Adrenal gland (tissue), 19 donors: Measurements from ENCODE around the gene PRL. TPM values are rescaled to one million over a fixed set of nuclear protein-coding genes. Genes with fewer than 3 reads are reported as not detected.

ENCODE experiments used
- DNase-seq, 7 donors: peaks; one replicate each; pipeline ENCODE4 v3.0.0-alpha.2; 2019 to 2020
- H3K27ac ChIP-seq, 5 donors: fragments of 200-600 bp; sonication (generic) in 4 of 5; 1 replicate in 3 of 5; 2 replicates in 2 of 5; pipeline versions ENCODE4 v1.5.1 to v1.8.0; 2016 to 2020; ENCODE audit warnings: mild to moderate bottlenecking in 1 of 5
- H3K27me3 ChIP-seq: fragments of 200-600 bp; 2 replicates; pipeline ENCODE4 v1.8.0; 2021
- H3K36me3 ChIP-seq, 2 donors: fragments of 200-600 bp; replicated peaks in 1 of 2; 1 replicate in 1 of 2; 2 replicates in 1 of 2; pipeline versions ENCODE4 v1.5.1 to v1.8.0; 2018 to 2022
- H3K4me1 ChIP-seq, 2 donors: fragments of 200-600 bp; replicated peaks in 1 of 2; 1 replicate in 1 of 2; 2 replicates in 1 of 2; pipeline versions ENCODE4 v1.5.1 to v1.8.0; 2018 to 2021
- H3K4me3 ChIP-seq, 4 donors: fragments of 200-600 bp; sonication (generic) in 3 of 4; one replicate each; pipeline ENCODE4 v1.5.1; 2016 to 2018
- H3K9me3 ChIP-seq, 3 donors: fragments of 200-600 bp; sonication (generic) in 1 of 3; replicated peaks in 1 of 3; 1 replicate in 2 of 3; 2 replicates in 1 of 3; pipeline versions ENCODE4 v1.5.1 to v1.8.0; 2016 to 2021
- CTCF ChIP-seq, 6 experiments: fragments of 450-650 bp in 4 of 6; fragments of 200-600 bp in 2 of 6; sonication (generic) in 1 of 6; IDR thresholded peaks; 1 replicate in 5 of 6; 2 replicates in 1 of 6; pipeline versions ENCODE4 v1.5.1 to v1.8.0; 2016 to 2021; ENCODE audit warnings: antibody characterized with exemption in 6 of 6, mild to moderate bottlenecking in 2 of 6, moderate library complexity in 1 of 6
- POLR2A ChIP-seq, 2 donors: fragments of 450-650 bp; IDR thresholded peaks; one replicate each; pipeline ENCODE4 v1.6.1; 2017; ENCODE audit warnings: antibody characterized with exemption in 2 of 2, mild to moderate bottlenecking in 2 of 2, moderate library complexity in 1 of 2
- WGBS, 4 donors: extraction: QIAGEN DNeasy Blood & Tissue Kit in 2 of 4; methylation state at CpG; one replicate each; pipeline versions ENCODE4 v1.1.5 to v1.1.7; 2013 to 2017; 5-methylcytosine and 5-hydroxymethylcytosine counted together
- intact Hi-C, 2 donors: fragments of 100-400 bp; cut with DNase I; formaldehyde crosslinking; loops; one replicate each; pipeline versions ENCODE4 v1.14.1 to v1.15.0; 2022 to 2023
- long read RNA-seq, 10 donors: library from polyadenylated mRNA in 3 of 10; unstranded in 2 of 10; stranded (forward) in 1 of 10; transcript quantifications; one replicate each; pipeline ENCODE4 v2.0.0 and lab custom pipeline, GENCODE V29; 2021 to 2026
- polyA plus RNA-seq, 3 donors: library from polyadenylated mRNA; stranded (reverse); fragments of 200-250 nt in 2 of 3; fragments of 350-450 nt in 1 of 3; fragmentation: Illumina TruSeq in 1 of 3; extraction: RNeasy Lipid Tissue Mini Kit (QIAGEN cat#74804) in 1 of 3; gene quantifications; one replicate each; pipeline ENCODE4 v1.2.3, GENCODE V29; 2013 to 2014
- total RNA-seq, 9 donors: library from RNA; depleted of rRNA in 4 of 9; stranded (reverse); fragments of >200 nt in 4 of 9; fragments of 120-200 nt in 1 of 9; fragmentation: NEBNext Ultra II Directional in 1 of 9; extraction: Animal tissue kit (Norgen Biotek cat#: 25700) in 1 of 9; gene quantifications; one replicate each; pipeline versions ENCODE4 v1.1.0 to v1.2.4, GENCODE V29; 2013 to 2023
- donor health status: healthy with polysubstance abuse.
- donor health status: Bipolar disorder and iron deficiency.
- donor health status: DM: yes; HTN: yes; CAD: no.
- donor health status: DM: no; HTN: no; CAD: no.
- donor health status: DM: no; HTN: no; CAD: no.
- donor health status: DM: yes; HTN: yes; CAD: no.

Gene PRL
- total RNA-seq (under 1 TPM in 1 of 9 donors, not detected in 8; 0.06 TPM), polyA plus RNA-seq (not detected)
- long read RNA-seq, donor 1 = 0 reads
- long read RNA-seq, donor 2 = 0 reads
- long read RNA-seq, donor 3 = 0 reads
- long read RNA-seq, donor 4 = 0 reads
- long read RNA-seq, donor 5 = 0 reads
- long read RNA-seq, donor 6 = 0 reads
- long read RNA-seq, donor 7 = 0 reads
- long read RNA-seq, donor 8 = 0 reads
- long read RNA-seq, donor 9 = 0 reads
- long read RNA-seq, donor 10 = 0 reads

DNA sequence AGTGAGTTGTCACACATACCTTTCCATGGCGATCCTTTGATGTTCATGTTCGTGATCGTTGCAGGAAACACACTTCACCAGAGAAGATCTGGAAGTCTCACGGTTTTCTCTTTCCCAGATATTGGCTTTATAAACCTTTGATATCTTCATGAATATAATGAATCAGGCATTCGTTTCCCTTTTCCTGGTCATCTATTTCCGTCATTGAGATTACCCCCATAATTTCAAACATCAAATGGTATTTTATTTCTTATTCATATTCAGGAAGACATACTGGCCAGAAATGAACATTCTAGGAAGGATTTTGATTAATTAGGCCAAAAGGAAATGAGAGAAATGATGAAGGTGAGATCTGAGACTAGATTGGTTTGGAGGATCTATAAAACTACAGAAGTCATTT is at the start of gene PRL:
Gene PRL, minus strand, starts transcription at position 101 of the 400 bp plus-strand sequence. Its CDS starts 54 bp downstream, at position 47.
- WGBS, 4 donors = 92 to 95% (median 93%) methylated on average over 6 of the region's 6 CpGs
- no peak for TF ChIP-seq CTCF (IDR thresholded peaks at IDR 0.05)
- no peak for TF ChIP-seq POLR2A (IDR thresholded peaks at IDR 0.05)
- H3K36me3 ChIP-seq = no peaks in the 10 kb centered on the region
- no peak within 1 kb of the TSS for H3K4me3 ChIP-seq
- H3K4me1 ChIP-seq = no peaks in the 10 kb centered on the region
- no peak for DNase-seq
- no peaks in the 10 kb centered on the region for H3K27me3 ChIP-seq
- H3K9me3 ChIP-seq = no peaks in the 10 kb centered on the region
- no peak within 1 kb of the TSS for H3K27ac ChIP-seq
- intact Hi-C loops = no loop called here

GRCh38 chr6:22343864-22344263 is 47.0 kb upstream of the PRL start:
- Histone ChIP-seq H3K27ac (no peak overlapping the region), H3K9me3 (no peaks in the 10 kb centered on the region), H3K27me3 (no peaks in the 10 kb centered on the region), H3K4me1 (no peaks in the 10 kb centered on the region), H3K36me3 (no peaks in the 10 kb centered on the region), H3K4me3 (no peak overlapping the region)
- intact Hi-C loops = no loop called here
- no peak for TF ChIP-seq POLR2A (IDR thresholded peaks at IDR 0.05)
- no peak for TF ChIP-seq CTCF (IDR thresholded peaks at IDR 0.05)
- DNase-seq = no peak
- 86 to 91% (median 91%) methylated on average over 2 of the region's 2 CpGs for WGBS, 4 donors

- Histone ChIP-seq H3K27ac (no peak overlapping the region), H3K36me3 (no peaks in the 10 kb centered on the region), H3K4me3 (no peak overlapping the region), H3K27me3 (no peaks in the 10 kb centered on the region), H3K9me3 (no peaks in the 10 kb centered on the region), H3K4me1 (no peaks in the 10 kb centered on the region)
- no peak for DNase-seq
- WGBS, 4 donors = 62 to 72% (median 65%) methylated on average over 2 of the region's 2 CpGs
- intact Hi-C loops = no loop called here
- TF ChIP-seq POLR2A (IDR thresholded peaks at IDR 0.05) (no peak), CTCF (IDR thresholded peaks at IDR 0.05) (no peak)
These were observed 37.9 kb upstream of the PRL start for GRCh38 chr6:22334778-22335177.

- H3K4me1 ChIP-seq = no peaks in the 10 kb centered on the region
- H3K36me3 ChIP-seq = no peaks in the 10 kb centered on the region
- H3K4me3 ChIP-seq = no peak overlapping the region
- no peak overlapping the region for H3K27ac ChIP-seq
- TF ChIP-seq POLR2A (IDR thresholded peaks at IDR 0.05) (no peak), CTCF (IDR thresholded peaks at IDR 0.05) (no peak)
- H3K9me3 ChIP-seq = no peaks in the 10 kb centered on the region
- H3K27me3 ChIP-seq = no peaks in the 10 kb centered on the region
- intact Hi-C loops = no loop called here
- no peak for DNase-seq
These were observed 37.0 kb upstream of the PRL start for GRCh38 chr6:22333802-22334201.
